ENCODE results near the gene CACNB3.
"Not testable (repeated sequence)": the region's sequence is repeated elsewhere in the genome, so short reads cannot be mapped to it uniquely, and the experiment has no call there.

CACNB3 gene

DNA sequence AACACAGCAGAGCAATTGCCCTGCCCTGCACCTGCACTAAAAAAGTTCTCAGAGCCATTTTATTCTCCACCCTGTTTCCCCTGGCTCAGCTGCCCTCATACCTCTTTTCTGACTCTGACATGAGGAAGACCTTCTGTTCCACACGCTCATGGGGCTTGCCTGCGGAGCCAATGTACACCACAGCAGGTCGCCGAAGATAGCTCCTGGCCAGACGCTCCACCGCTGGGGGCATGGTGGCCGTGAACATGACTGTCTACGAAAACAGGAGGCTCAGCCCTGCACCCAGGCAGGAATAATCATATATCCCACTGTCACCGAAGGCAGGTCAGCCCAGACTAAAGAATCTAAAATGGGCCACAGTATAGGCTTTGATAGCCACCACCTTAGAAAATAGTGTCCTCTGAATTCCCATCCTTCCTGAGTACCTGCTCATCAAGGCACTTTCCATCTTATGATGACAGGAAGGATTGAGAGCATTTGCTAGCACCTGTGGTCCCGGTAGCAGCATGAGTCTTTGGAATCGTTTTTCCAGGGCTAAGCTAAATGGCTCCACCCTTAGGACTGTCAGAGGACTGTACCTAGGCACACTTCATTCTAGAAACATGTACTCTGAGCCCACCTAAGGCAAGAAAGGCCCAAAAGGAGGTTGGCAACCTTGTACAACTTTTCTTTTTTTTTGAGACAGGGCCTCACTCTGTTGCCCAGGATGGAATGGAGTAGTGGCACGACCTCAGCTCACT is 14.2 kb downstream of the CACNB3 start:
- Histone ChIP-seq H3K4me1 (no peaks in the 10 kb centered on the region), H3K79me2 (no peaks in the 10 kb centered on the region), H3K27me3 (ENCODE audit: control insufficient read depth, insufficient read depth, low read length) (no peaks in the 10 kb centered on the region), H3K9ac (no peak overlapping the region), H3K9me3 (ENCODE audit: control insufficient read depth, low read length) (no peaks in the 10 kb centered on the region), H3K4me3 (ENCODE audit: low read depth, low read length) (no peak overlapping the region), H3K27ac (no peak overlapping the region), H2AFZ (no peak overlapping the region), H3K36me3 (ENCODE audit: control insufficient read depth, insufficient read depth, low read length) (no peaks in the 10 kb centered on the region), H3K4me2 (ENCODE audit: low read length) (no peak overlapping the region)
- TF ChIP-seq, protein P1, sequence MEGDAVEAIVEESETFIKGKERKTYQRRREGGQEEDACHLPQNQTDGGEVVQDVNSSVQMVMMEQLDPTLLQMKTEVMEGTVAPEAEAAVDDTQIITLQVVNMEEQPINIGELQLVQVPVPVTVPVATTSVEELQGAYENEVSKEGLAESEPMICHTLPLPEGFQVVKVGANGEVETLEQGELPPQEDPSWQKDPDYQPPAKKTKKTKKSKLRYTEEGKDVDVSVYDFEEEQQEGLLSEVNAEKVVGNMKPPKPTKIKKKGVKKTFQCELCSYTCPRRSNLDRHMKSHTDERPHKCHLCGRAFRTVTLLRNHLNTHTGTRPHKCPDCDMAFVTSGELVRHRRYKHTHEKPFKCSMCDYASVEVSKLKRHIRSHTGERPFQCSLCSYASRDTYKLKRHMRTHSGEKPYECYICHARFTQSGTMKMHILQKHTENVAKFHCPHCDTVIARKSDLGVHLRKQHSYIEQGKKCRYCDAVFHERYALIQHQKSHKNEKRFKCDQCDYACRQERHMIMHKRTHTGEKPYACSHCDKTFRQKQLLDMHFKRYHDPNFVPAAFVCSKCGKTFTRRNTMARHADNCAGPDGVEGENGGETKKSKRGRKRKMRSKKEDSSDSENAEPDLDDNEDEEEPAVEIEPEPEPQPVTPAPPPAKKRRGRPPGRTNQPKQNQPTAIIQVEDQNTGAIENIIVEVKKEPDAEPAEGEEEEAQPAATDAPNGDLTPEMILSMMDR (IDR thresholded peaks at IDR 0.05) = no peak

DNA sequence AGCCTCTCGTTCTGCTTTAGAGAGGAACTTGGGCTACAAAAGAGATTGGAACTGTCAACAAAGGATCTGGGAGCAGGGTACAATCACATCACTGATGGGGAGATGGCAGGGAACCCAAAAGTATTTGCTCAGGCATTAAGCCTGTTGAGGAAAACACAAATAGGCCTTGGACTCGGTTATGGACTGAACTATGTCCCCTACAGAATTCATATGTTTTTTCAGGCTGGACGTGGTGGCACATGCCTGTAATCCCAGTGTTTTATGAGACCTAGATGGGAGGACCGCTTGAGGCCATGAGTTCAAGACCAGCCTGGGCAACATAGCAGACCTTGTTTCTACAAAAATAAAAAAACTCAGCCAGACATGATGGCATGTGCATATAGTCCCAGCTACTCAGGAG is 19.8 kb downstream of the CACNB3 start:
- H3K9me3 ChIP-seq (ENCODE audit: control insufficient read depth, low read length) = no peaks in the 10 kb centered on the region
- H3K36me3 ChIP-seq (ENCODE audit: control insufficient read depth, insufficient read depth, low read length) = no peaks in the 10 kb centered on the region
- no peaks in the 10 kb centered on the region for H3K27me3 ChIP-seq (ENCODE audit: control insufficient read depth, insufficient read depth, low read length)
- H3K9ac ChIP-seq = no peak overlapping the region
- TF ChIP-seq, protein P1 (IDR thresholded peaks at IDR 0.05) = no peak
- H3K4me3 ChIP-seq (ENCODE audit: low read depth, low read length) = no peak overlapping the region
- no peak overlapping the region for H2AFZ ChIP-seq
- no peaks in the 10 kb centered on the region for H3K79me2 ChIP-seq
- no peak overlapping the region for H3K27ac ChIP-seq
- no peak overlapping the region for H3K4me2 ChIP-seq (ENCODE audit: low read length)
- H3K4me1 ChIP-seq = no peaks in the 10 kb centered on the region

DNA sequence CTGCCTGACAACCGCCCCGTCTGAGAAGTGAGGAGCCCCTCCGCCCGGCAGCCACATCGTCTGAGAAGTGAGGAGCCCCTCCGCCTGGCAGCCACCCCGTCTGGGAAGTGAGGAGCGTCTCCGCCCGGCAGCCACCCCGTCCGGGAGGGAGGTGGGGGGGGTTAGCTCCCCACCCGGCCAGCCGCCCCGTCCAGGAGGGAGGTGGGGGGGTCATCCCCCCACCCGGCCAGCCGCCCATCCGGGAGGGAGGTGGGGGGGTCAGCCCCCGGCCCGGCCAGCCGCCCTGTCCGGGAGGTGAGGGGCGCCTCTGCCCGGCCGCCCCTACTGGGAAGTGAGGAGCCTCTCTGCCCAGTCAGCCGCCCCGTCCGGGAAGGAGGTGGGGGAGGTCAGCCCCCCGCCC is 23.7 kb downstream of the CACNB3 start:
- H3K4me3 ChIP-seq (ENCODE audit: low read depth, low read length); H3K4me1 ChIP-seq; H2AFZ ChIP-seq; H3K27ac ChIP-seq; H3K4me2 ChIP-seq (ENCODE audit: low read length); H3K9me3 ChIP-seq (ENCODE audit: control insufficient read depth, low read length); H3K79me2 ChIP-seq; H3K27me3 ChIP-seq (ENCODE audit: control insufficient read depth, insufficient read depth, low read length); H3K9ac ChIP-seq; H3K36me3 ChIP-seq (ENCODE audit: control insufficient read depth, insufficient read depth, low read length): not testable (repeated sequence)

DNA sequence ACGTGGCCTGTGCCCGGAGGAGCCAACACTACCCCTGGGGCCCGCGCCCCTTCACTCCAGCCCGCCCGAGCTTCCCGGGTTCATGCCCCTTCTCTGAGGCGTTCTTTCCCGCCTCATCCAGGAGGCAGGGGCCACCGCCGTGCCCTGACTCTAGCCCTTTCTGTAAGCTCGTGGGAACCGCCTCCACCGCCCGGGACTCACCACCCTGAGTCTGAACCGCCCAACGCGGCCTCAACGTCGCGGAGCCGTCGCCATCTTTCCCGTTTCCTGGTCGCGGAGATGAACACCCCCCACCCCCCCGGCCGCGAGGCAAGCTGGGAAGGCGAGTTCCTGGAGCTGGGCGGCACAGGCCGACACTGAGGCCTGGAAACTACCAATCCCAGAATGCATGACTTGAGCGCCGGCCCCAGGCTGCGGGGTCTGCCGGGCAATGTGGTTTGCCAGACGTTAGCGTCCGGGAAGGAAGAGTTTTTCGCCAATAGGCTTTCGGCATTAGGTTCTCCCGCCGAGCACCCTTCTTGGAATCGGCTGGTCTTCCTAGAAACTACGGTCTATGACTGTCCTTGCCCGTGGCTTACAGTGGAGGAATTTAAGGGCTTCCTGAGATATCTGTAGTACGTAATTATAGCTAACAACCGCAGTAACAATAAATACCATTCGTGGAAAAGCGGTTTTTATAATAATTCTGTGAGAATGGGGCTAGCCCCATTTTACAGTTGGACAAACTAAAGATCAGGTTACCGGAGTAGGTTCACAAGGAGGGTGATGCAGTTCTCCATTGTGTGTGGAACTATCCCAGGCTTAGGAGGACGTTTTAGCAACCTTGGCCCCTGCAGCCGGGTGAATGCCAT is 33.8 kb downstream of the CACNB3 start, which contains the start of gene DDX23:
Gene DDX23 (minus strand): TSS at position 281 of the 851 bp plus-strand sequence. CDS start 6,381 bp downstream, outside the sequence.
- H3K4me2 ChIP-seq (ENCODE audit: low read length) = peak within 1 kb of the TSS; percentile 83
- peaks cover 9% of the 10 kb centered on the region for H3K4me1 ChIP-seq
- H3K9me3 ChIP-seq (ENCODE audit: control insufficient read depth, low read length) = no peaks in the 10 kb centered on the region
- H3K9ac ChIP-seq = peak within 1 kb of the TSS; percentile 61
- no peaks in the 10 kb centered on the region for H3K36me3 ChIP-seq (ENCODE audit: control insufficient read depth, insufficient read depth, low read length)
- peak within 1 kb of the TSS; percentile 85 for H2AFZ ChIP-seq
- TF ChIP-seq, protein P1 (IDR thresholded peaks at IDR 0.05) = no peak
- peak within 1 kb of the TSS; percentile 78 for H3K27ac ChIP-seq
- H3K79me2 ChIP-seq = peaks cover 25% of the 10 kb centered on the region
- H3K27me3 ChIP-seq (ENCODE audit: control insufficient read depth, insufficient read depth, low read length) = no peaks in the 10 kb centered on the region
- peak within 1 kb of the TSS; percentile 94 for H3K4me3 ChIP-seq (ENCODE audit: low read depth, low read length)

Data from parathyroid adenoma (tissue), 2 donors.